Measurements from ENCODE around the gene SLC9A7.

SLC9A7 gene

GRCh38 chrX:46573331-46573891, 185.5 kb downstream of the SLC9A7 start, which contains the start of gene CHST7:
Gene CHST7 (plus strand): TSS chrX:46573765. CDS start chrX:46573932, 167 bp downstream.
- DNase-seq (ENCODE audit: low read depth) = peak; percentile 20

- DNase-seq (ENCODE audit: low read depth) = peak; percentile 5
Measured at GRCh38 chrX:46572340-46572936, 186.5 kb downstream of the SLC9A7 start.

GRCh38 chrX:46571423-46572339, 187.2 kb downstream of the SLC9A7 start:
- DNase-seq (ENCODE audit: low read depth) = no peak

GRCh38 chrX:46569621-46570020, 189.3 kb downstream of the SLC9A7 start:
- no peak for DNase-seq (ENCODE audit: low read depth)

- no peak for DNase-seq (ENCODE audit: low read depth)
Measured at GRCh38 chrX:46567388-46567787, 191.5 kb downstream of the SLC9A7 start.

GRCh38 chrX:46561824-46562657, 196.9 kb downstream of the SLC9A7 start:
- DNase-seq (ENCODE audit: low read depth) = no peak

GRCh38 chrX:46559062-46559461, 199.9 kb downstream of the SLC9A7 start:
- no peak for DNase-seq (ENCODE audit: low read depth)

- no peak for DNase-seq (ENCODE audit: low read depth)
Measured at GRCh38 chrX:46554942-46555341, 204.0 kb downstream of the SLC9A7 start.

GRCh38 chrX:46553935-46554334, 205.0 kb downstream of the SLC9A7 start:
- DNase-seq (ENCODE audit: low read depth) = no peak

GRCh38 chrX:46551494-46552128, 207.3 kb downstream of the SLC9A7 start:
- no peak for DNase-seq (ENCODE audit: low read depth)

GRCh38 chrX:46549914-46550313, 209.0 kb downstream of the SLC9A7 start:
- DNase-seq (ENCODE audit: low read depth) = no peak

All from activated gamma-delta T cell treated with anti-CD3 and anti-CD28 coated beads, Interleukin-2, amount 50 U/mL, for 16 hours (primary cell).